HG03520 (cell line): ENCODE results near the gene NUAK1.
"Not testable (repeated sequence)": the region's sequence is repeated elsewhere in the genome, so short reads cannot be mapped to it uniquely, and the experiment has no call there.

Experiments used
- ATAC-seq: cut with Tn5 transposase; IDR thresholded peaks from one replicate; pipeline ENCODE4 v1.9.1; 2021; ENCODE audit warnings: mild to moderate bottlenecking, moderate library complexity; ENCODE audit not compliant: unreplicated experiment

Gene NUAK1

GRCh38 chr12:106037524-106038298 lies 101.0 kb downstream of the NUAK1 start:
- no peak for ATAC-seq

- ATAC-seq, result no peak
These were observed 103.3 kb downstream of the NUAK1 start for GRCh38 chr12:106035421-106035820.

- ATAC-seq, result no peak
These were observed 104.4 kb downstream of the NUAK1 start for GRCh38 chr12:106034316-106034715.

- ATAC-seq, result no peak
These were observed 105.5 kb downstream of the NUAK1 start for GRCh38 chr12:106033161-106033675.

GRCh38 chr12:106032623-106032925 lies 106.2 kb downstream of the NUAK1 start:
- ATAC-seq, result no peak

- no peak for ATAC-seq
These were observed 106.8 kb downstream of the NUAK1 start for GRCh38 chr12:106031761-106032622.

- no peak for ATAC-seq
These were observed 108.3 kb downstream of the NUAK1 start for GRCh38 chr12:106030210-106031071.

- ATAC-seq, result no peak
These were observed 109.2 kb downstream of the NUAK1 start for GRCh38 chr12:106029532-106029931.

- ATAC-seq, result no peak
These were observed 110.8 kb downstream of the NUAK1 start for GRCh38 chr12:106027911-106028310.

GRCh38 chr12:106027286-106027685 lies 111.5 kb downstream of the NUAK1 start:
- no peak for ATAC-seq

GRCh38 chr12:106025129-106025528 lies 113.6 kb downstream of the NUAK1 start:
- ATAC-seq, result no peak

- ATAC-seq, result no peak
These were observed 115.7 kb downstream of the NUAK1 start for GRCh38 chr12:106023039-106023438.

- ATAC-seq, result no peak
These were observed 116.2 kb downstream of the NUAK1 start for GRCh38 chr12:106022568-106023012.

GRCh38 chr12:106021516-106021915 lies 117.2 kb downstream of the NUAK1 start:
- ATAC-seq, result no peak

GRCh38 chr12:106020736-106021135 lies 118.0 kb downstream of the NUAK1 start:
- no peak for ATAC-seq

GRCh38 chr12:106019144-106019543 lies 119.6 kb downstream of the NUAK1 start:
- no peak for ATAC-seq

GRCh38 chr12:106018286-106018685 lies 120.5 kb downstream of the NUAK1 start:
- no peak for ATAC-seq

- not testable (repeated sequence) for ATAC-seq
These were observed 122.0 kb downstream of the NUAK1 start for GRCh38 chr12:106016601-106017278.

GRCh38 chr12:106015646-106016045 lies 123.1 kb downstream of the NUAK1 start:
- no peak for ATAC-seq

- ATAC-seq, result no peak
These were observed 124.8 kb downstream of the NUAK1 start for GRCh38 chr12:106013941-106014340.
